HEK293 (cell line): Measurements from ENCODE around the gene AKIRIN2.

Experiments used
- CTCF ChIA-PET: fragments of 350-600 bp; formaldehyde crosslinking; extraction: SDS; loops from one replicate; lab custom pipeline; 2021; ENCODE audit warnings: antibody characterized with exemption; lab: Yijun Ruan, JAX
- POLR2A ChIA-PET: fragments of 300-600 bp; formaldehyde crosslinking; extraction: SDS; loops from one replicate; lab custom pipeline; 2020; ENCODE audit warnings: antibody characterized with exemption, inconsistent platforms; lab: Yijun Ruan, JAX
- H3K27ac ChIP-seq: fragments of 200-500 bp; sonication (Bioruptor generic); 2 replicates; pipeline ENCODE4 v1.5.1; 2014; ENCODE audit warnings: low read depth, low read length, control low read depth, inconsistent platforms; ENCODE audit errors: extremely low read depth
- H3K36me3 ChIP-seq, 2 experiments: fragments of 200-500 bp in 1 of 2; sonication (Bioruptor generic) in 1 of 2; 1 replicate in 1 of 2; 2 replicates in 1 of 2; pipeline ENCODE4 v1.5.1; 2014 to 2017; ENCODE audit warnings: inconsistent platforms in 2 of 2, low read length in 2 of 2; ENCODE audit not compliant: control insufficient read depth in 2 of 2, insufficient read depth in 1 of 2
- H3K4me1 ChIP-seq: fragments of 200-500 bp; sonication (Bioruptor generic); 2 replicates; pipeline ENCODE4 v1.5.1; 2014; ENCODE audit warnings: mild to moderate bottlenecking, low read length, inconsistent platforms; ENCODE audit not compliant: control insufficient read depth, insufficient read depth
- H3K4me3 ChIP-seq: 2 replicates; pipeline ENCODE4 v1.5.1; 2011; ENCODE audit warnings: low read depth, mild to moderate bottlenecking, control low read depth, low read length, moderate library complexity
- H3K9me3 ChIP-seq: fragments of 200-500 bp; sonication (Bioruptor generic); 2 replicates; pipeline ENCODE4 v1.5.1; 2014; ENCODE audit warnings: low read depth, low read length, inconsistent platforms; ENCODE audit not compliant: control insufficient read depth, insufficient read depth
- GLI4 ChIP-seq: fragments of 450-650 bp; formaldehyde crosslinking; IDR thresholded peaks from 2 replicates; pipeline ENCODE4 v1.5.1; 2016; ENCODE audit warnings: missing biosample characterization, missing genetic modification characterization
- GLIS2 ChIP-seq: fragments of 450-650 bp; formaldehyde crosslinking; IDR thresholded peaks from 2 replicates; pipeline ENCODE4 v1.5.1; 2016; ENCODE audit warnings: missing biosample characterization, missing genetic modification characterization
- HOXC10 ChIP-seq: sonication (generic); formaldehyde crosslinking; IDR thresholded peaks from 2 replicates; pipeline ENCODE4 v1.8.1; 2023; ENCODE audit warnings: mild to moderate bottlenecking, missing genetic modification reagents
- IKZF3 ChIP-seq: fragments of 450-650 bp; IDR thresholded peaks from 2 replicates; pipeline ENCODE4 v1.5.0; 2018; ENCODE audit warnings: missing biosample characterization, mild to moderate bottlenecking, missing genetic modification characterization, moderate library complexity
- KLF8 ChIP-seq: fragments of 450-650 bp; formaldehyde crosslinking; IDR thresholded peaks from 2 replicates; pipeline ENCODE4 v1.5.1; 2016; ENCODE audit warnings: missing biosample characterization, missing genetic modification characterization
- SCRT2 ChIP-seq: fragments of 450-650 bp; formaldehyde crosslinking; IDR thresholded peaks from 2 replicates; pipeline ENCODE4 v1.5.1; 2016; ENCODE audit warnings: missing biosample characterization, missing genetic modification characterization
- SP2 ChIP-seq: fragments of 450-650 bp; formaldehyde crosslinking; IDR thresholded peaks from 2 replicates; pipeline ENCODE4 v1.5.1; 2016; ENCODE audit warnings: missing biosample characterization, missing genetic modification characterization
- WT1 ChIP-seq: fragments of 450-650 bp; formaldehyde crosslinking; IDR thresholded peaks from 2 replicates; pipeline ENCODE4 v1.5.1; 2016; ENCODE audit warnings: missing biosample characterization, missing genetic modification characterization
- ZBTB1 ChIP-seq: fragments of 450-650 bp; formaldehyde crosslinking; IDR thresholded peaks from 2 replicates; pipeline ENCODE4 v1.5.1; 2016; ENCODE audit warnings: missing biosample characterization, missing genetic modification characterization
- ZIC2 ChIP-seq: fragments of 450-650 bp; formaldehyde crosslinking; IDR thresholded peaks from 2 replicates; pipeline ENCODE4 v1.5.1; 2016; ENCODE audit warnings: missing biosample characterization, missing genetic modification characterization
- ZNF138 ChIP-seq: fragments of 450-650 bp; formaldehyde crosslinking; IDR thresholded peaks from 2 replicates; pipeline ENCODE4 v1.5.1; 2016; ENCODE audit warnings: missing biosample characterization, missing genetic modification characterization, borderline replicate concordance
- ZNF391 ChIP-seq: fragments of 450-650 bp; formaldehyde crosslinking; IDR thresholded peaks from 2 replicates; pipeline ENCODE4 v1.5.1; 2016; ENCODE audit warnings: low read depth, missing biosample characterization, missing genetic modification characterization, borderline replicate concordance
- ZNF423 ChIP-seq: fragments of 450-650 bp; formaldehyde crosslinking; IDR thresholded peaks from 2 replicates; pipeline ENCODE4 v1.5.1; 2016; ENCODE audit warnings: missing biosample characterization, missing genetic modification characterization
- ZNF544 ChIP-seq: fragments of 450-650 bp; formaldehyde crosslinking; IDR thresholded peaks from 2 replicates; pipeline ENCODE4 v1.5.0; 2017; ENCODE audit warnings: missing biosample characterization, missing genetic modification characterization
- ZNF558 ChIP-seq: fragments of 450-650 bp; formaldehyde crosslinking; IDR thresholded peaks from 2 replicates; pipeline ENCODE4 v1.5.1; 2016; ENCODE audit warnings: missing biosample characterization, missing genetic modification characterization
- ZNF571 ChIP-seq: fragments of 450-650 bp; formaldehyde crosslinking; IDR thresholded peaks from 2 replicates; pipeline ENCODE4 v1.5.0; 2017; ENCODE audit warnings: missing biosample characterization, missing genetic modification characterization
- ZNF596 ChIP-seq: fragments of 450-650 bp; IDR thresholded peaks from 2 replicates; pipeline ENCODE4 v1.5.0; 2018; ENCODE audit warnings: missing biosample characterization, mild to moderate bottlenecking, missing genetic modification characterization, moderate library complexity
- ZNF621 ChIP-seq: fragments of 450-650 bp; formaldehyde crosslinking; IDR thresholded peaks from 2 replicates; pipeline ENCODE4 v1.5.1; 2017; ENCODE audit warnings: missing biosample characterization, missing genetic modification characterization
- ZNF626 ChIP-seq: fragments of 450-650 bp; sonication (Bioruptor Pico); formaldehyde crosslinking; IDR thresholded peaks from 2 replicates; pipeline ENCODE4 v1.5.1; 2018; ENCODE audit warnings: missing biosample characterization, missing genetic modification characterization, inconsistent platforms
- ZNF654 ChIP-seq: fragments of 450-650 bp; formaldehyde crosslinking; IDR thresholded peaks from 2 replicates; pipeline ENCODE4 v1.5.1; 2016; ENCODE audit warnings: low read depth, missing biosample characterization, missing genetic modification characterization
- ZNF664 ChIP-seq: fragments of 450-650 bp; formaldehyde crosslinking; IDR thresholded peaks from 2 replicates; pipeline ENCODE4 v1.5.1; 2016; ENCODE audit warnings: missing biosample characterization, missing genetic modification characterization
- ZNF677 ChIP-seq: fragments of 450-650 bp; IDR thresholded peaks from 2 replicates; pipeline ENCODE4 v1.5.0; 2018; ENCODE audit warnings: missing biosample characterization, mild to moderate bottlenecking, missing genetic modification characterization, moderate library complexity
- ZXDB ChIP-seq: fragments of 450-650 bp; formaldehyde crosslinking; IDR thresholded peaks from 2 replicates; pipeline ENCODE4 v1.5.1; 2016; ENCODE audit warnings: missing biosample characterization, missing genetic modification characterization
- TF ChIP-seq, protein P1 (sequence below): fragments of 450-650 bp; formaldehyde crosslinking; IDR thresholded peaks from 2 replicates; pipeline ENCODE4 v1.5.1; 2017; ENCODE audit warnings: missing biosample characterization, missing genetic modification characterization
- TF ChIP-seq, protein P2 (sequence below): fragments of 450-650 bp; formaldehyde crosslinking; IDR thresholded peaks from 2 replicates; pipeline ENCODE4 v1.5.1; 2016; ENCODE audit warnings: missing biosample characterization, missing genetic modification characterization, borderline replicate concordance
- TF ChIP-seq, protein P3 (sequence below): fragments of 450-650 bp; formaldehyde crosslinking; IDR thresholded peaks from 2 replicates; pipeline ENCODE4 v1.5.1; 2016; ENCODE audit warnings: missing biosample characterization, missing genetic modification characterization
- TF ChIP-seq, protein P4 (sequence below): fragments of 450-650 bp; formaldehyde crosslinking; IDR thresholded peaks from 2 replicates; pipeline ENCODE4 v1.5.1; 2016; ENCODE audit warnings: missing biosample characterization, missing genetic modification characterization
- TF ChIP-seq, protein P5 (sequence below): fragments of 450-650 bp; formaldehyde crosslinking; IDR thresholded peaks from 2 replicates; pipeline ENCODE4 v1.5.1; 2017; ENCODE audit warnings: missing biosample characterization, missing genetic modification characterization

AKIRIN2 gene

DNA sequence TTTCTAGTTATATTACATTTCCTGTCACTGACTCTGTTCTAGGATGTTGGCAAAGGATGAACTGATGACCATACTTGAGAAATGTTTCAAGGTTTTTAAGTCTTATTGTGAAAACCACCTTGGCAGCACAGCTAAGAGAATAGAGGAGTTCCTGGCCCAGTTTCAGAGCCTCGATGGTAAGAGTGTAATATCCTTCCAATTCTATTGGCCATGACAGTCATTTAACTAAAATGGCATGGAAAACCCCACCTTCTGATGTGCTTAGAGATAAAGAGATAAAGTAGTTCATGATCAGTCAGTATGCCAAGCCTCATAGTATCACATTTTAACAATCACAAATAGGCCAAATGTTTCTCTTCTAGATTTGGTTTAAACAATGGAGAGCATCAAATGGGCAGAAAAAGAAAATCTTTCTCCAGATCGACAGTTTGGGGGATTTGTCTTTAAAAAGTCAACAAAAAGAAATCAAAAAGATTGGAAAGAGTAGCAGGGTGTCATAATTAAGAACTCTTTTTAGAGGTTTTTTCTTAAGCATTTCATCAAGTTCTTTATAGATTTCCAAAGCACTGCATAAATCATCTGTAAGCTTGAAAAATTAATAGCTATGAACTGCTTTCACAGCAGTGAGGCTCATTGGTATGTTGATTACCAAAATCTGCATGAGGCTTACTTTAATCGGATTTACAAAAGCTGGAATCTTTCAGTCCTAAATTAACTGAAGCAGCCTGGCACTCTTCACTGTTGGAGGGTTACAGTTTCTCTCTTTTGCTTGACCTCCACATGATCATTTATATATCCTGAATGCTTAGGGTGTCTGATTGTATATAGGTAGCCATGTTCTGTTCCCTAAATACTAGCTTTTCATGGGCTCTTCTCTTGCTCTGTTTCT is 48.7 kb downstream of the AKIRIN2 start:
- ChIA-PET POLR2A (no interaction called here), CTCF (interaction anchor here (0.6 to 0.8 kb wide), 3 partner anchors 12 to 332 kb away, joined by 3 to 4 read pairs (median 3); no protein-coding TSS in a partner anchor)
- H3K9me3 ChIP-seq = no peaks in the 10 kb centered on the region
- H3K27ac ChIP-seq = no peak overlapping the region
- no peak overlapping the region for H3K4me3 ChIP-seq
- TF ChIP-seq ZNF621 (tag by site-specific recombination) (no peak), ZNF654 (tag by site-specific recombination) (no peak), GLI4 (tag by site-specific recombination) (no peak), ZBTB1 (tag by site-specific recombination) (no peak), ZNF544 (tag by site-specific recombination) (no peak), ZNF558 (tag by site-specific recombination) (no peak), ZIC2 (no peak), ZNF423 (no peak), IKZF3 (no peak), KLF8 (tag by site-specific recombination) (no peak), SP2 (no peak), HOXC10 (CRISPR knock-in tag) (no peak), ZNF677 (tag by site-specific recombination) (no peak)
- TF ChIP-seq, protein P1, sequence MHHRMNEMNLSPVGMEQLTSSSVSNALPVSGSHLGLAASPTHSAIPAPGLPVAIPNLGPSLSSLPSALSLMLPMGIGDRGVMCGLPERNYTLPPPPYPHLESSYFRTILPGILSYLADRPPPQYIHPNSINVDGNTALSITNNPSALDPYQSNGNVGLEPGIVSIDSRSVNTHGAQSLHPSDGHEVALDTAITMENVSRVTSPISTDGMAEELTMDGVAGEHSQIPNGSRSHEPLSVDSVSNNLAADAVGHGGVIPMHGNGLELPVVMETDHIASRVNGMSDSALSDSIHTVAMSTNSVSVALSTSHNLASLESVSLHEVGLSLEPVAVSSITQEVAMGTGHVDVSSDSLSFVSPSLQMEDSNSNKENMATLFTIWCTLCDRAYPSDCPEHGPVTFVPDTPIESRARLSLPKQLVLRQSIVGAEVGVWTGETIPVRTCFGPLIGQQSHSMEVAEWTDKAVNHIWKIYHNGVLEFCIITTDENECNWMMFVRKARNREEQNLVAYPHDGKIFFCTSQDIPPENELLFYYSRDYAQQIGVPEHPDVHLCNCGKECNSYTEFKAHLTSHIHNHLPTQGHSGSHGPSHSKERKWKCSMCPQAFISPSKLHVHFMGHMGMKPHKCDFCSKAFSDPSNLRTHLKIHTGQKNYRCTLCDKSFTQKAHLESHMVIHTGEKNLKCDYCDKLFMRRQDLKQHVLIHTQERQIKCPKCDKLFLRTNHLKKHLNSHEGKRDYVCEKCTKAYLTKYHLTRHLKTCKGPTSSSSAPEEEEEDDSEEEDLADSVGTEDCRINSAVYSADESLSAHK (tag by site-specific recombination) = no peak
- TF ChIP-seq, protein P2, sequence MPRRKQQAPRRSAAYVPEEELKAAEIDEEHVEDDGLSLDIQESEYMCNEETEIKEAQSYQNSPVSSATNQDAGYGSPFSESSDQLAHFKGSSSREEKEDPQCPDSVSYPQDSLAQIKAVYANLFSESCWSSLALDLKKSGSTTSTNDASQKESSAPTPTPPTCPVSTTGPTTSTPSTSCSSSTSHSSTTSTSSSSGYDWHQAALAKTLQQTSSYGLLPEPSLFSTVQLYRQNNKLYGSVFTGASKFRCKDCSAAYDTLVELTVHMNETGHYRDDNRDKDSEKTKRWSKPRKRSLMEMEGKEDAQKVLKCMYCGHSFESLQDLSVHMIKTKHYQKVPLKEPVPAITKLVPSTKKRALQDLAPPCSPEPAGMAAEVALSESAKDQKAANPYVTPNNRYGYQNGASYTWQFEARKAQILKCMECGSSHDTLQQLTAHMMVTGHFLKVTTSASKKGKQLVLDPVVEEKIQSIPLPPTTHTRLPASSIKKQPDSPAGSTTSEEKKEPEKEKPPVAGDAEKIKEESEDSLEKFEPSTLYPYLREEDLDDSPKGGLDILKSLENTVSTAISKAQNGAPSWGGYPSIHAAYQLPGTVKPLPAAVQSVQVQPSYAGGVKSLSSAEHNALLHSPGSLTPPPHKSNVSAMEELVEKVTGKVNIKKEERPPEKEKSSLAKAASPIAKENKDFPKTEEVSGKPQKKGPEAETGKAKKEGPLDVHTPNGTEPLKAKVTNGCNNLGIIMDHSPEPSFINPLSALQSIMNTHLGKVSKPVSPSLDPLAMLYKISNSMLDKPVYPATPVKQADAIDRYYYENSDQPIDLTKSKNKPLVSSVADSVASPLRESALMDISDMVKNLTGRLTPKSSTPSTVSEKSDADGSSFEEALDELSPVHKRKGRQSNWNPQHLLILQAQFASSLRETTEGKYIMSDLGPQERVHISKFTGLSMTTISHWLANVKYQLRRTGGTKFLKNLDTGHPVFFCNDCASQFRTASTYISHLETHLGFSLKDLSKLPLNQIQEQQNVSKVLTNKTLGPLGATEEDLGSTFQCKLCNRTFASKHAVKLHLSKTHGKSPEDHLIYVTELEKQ (tag by site-specific recombination) = no peak
- TF ChIP-seq, protein P3, sequence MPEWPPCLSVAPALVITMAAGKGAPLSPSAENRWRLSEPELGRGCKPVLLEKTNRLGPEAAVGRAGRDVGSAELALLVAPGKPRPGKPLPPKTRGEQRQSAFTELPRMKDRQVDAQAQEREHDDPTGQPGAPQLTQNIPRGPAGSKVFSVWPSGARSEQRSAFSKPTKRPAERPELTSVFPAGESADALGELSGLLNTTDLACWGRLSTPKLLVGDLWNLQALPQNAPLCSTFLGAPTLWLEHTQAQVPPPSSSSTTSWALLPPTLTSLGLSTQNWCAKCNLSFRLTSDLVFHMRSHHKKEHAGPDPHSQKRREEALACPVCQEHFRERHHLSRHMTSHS (tag by site-specific recombination) = no peak
- peaks cover 27 to 64% of the 10 kb centered on the region in 2 experiments for H3K36me3 ChIP-seq
- H3K4me1 ChIP-seq = no peaks in the 10 kb centered on the region

DNA sequence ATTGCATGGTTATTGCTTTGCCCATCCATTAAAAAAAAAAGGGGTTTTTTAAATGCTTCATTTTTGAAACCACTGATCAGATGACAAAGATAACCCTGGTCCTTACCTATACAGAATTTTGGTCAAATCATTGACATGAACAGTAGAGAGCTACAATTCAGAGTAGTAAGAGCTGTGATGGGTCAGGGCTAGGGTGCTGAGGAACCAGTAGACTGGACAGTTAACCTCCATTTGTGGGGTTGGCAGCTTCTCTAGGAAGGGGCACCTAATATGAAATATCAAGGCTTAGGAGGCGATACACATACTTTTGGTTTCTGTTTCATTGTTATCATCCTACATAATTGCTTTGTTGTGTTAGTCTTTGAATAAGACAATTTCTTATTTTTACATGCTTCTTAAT is 57.0 kb downstream of the AKIRIN2 start:
- POLR2A ChIA-PET = no interaction called here
- peaks cover 6 to 21% of the 10 kb centered on the region in 2 experiments; a peak in 2 of 3 replicates for H3K36me3 ChIP-seq
- CTCF ChIA-PET = interaction anchor here (0.6 kb wide), 1 partner anchor 31 kb away, joined by 4 read pairs; no protein-coding TSS in a partner anchor
- H3K27ac ChIP-seq = no peak overlapping the region
- no peaks in the 10 kb centered on the region for H3K9me3 ChIP-seq
- no peaks in the 10 kb centered on the region for H3K4me1 ChIP-seq
- no peak overlapping the region for H3K4me3 ChIP-seq
- TF ChIP-seq ZNF138 (tag by site-specific recombination) (no peak), ZNF596 (tag by site-specific recombination) (no peak), ZNF571 (no peak), ZNF626 (tag by site-specific recombination) (no peak), ZNF664 (no peak), GLIS2 (tag by site-specific recombination) (no peak), WT1 (tag by site-specific recombination) (no peak), ZNF391 (tag by site-specific recombination) (no peak), ZXDB (tag by site-specific recombination) (no peak), SCRT2 (tag by site-specific recombination) (no peak)
- TF ChIP-seq, protein P4, sequence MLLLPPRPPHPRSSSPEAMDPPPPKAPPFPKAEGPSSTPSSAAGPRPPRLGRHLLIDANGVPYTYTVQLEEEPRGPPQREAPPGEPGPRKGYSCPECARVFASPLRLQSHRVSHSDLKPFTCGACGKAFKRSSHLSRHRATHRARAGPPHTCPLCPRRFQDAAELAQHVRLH = no peak
- TF ChIP-seq, protein P5, sequence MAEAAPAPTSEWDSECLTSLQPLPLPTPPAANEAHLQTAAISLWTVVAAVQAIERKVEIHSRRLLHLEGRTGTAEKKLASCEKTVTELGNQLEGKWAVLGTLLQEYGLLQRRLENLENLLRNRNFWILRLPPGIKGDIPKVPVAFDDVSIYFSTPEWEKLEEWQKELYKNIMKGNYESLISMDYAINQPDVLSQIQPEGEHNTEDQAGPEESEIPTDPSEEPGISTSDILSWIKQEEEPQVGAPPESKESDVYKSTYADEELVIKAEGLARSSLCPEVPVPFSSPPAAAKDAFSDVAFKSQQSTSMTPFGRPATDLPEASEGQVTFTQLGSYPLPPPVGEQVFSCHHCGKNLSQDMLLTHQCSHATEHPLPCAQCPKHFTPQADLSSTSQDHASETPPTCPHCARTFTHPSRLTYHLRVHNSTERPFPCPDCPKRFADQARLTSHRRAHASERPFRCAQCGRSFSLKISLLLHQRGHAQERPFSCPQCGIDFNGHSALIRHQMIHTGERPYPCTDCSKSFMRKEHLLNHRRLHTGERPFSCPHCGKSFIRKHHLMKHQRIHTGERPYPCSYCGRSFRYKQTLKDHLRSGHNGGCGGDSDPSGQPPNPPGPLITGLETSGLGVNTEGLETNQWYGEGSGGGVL = no peak
